CD4-positive, alpha-beta T cell treated with Interleukin-17A for 1 hour (primary cell): Measurements from ENCODE around the gene BBC3.
"Not testable (repeated sequence)": the region's sequence is repeated elsewhere in the genome, so short reads cannot be mapped to it uniquely, and the experiment has no call there.

ENCODE experiments used
- DNase-seq: peaks from one replicate; pipeline ENCODE4 v3.0.0-alpha.2; 2020

BBC3 gene, protein sequence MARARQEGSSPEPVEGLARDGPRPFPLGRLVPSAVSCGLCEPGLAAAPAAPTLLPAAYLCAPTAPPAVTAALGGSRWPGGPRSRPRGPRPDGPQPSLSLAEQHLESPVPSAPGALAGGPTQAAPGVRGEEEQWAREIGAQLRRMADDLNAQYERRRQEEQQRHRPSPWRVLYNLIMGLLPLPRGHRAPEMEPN

DNA sequence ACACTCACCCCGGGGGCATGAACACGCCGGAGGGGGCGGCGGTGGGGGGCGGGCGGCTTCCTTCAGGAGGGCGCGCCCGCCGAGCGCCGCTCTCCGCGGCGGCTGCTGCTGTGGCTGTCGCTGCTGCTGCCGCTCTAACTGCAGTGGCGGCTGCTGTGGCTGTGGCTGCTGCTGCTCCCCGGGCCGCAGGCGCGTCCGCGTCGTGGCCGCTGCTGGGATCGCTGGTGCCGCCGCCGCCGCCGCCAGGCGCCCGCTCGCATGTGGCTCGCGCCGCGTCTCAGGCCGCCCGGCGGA lies at the start of gene BBC3:
TSS of gene BBC3 (minus strand) at position 279 of the 294 bp plus-strand sequence. CDS start 2,768 bp downstream, outside the sequence.
- no peak for DNase-seq

DNA sequence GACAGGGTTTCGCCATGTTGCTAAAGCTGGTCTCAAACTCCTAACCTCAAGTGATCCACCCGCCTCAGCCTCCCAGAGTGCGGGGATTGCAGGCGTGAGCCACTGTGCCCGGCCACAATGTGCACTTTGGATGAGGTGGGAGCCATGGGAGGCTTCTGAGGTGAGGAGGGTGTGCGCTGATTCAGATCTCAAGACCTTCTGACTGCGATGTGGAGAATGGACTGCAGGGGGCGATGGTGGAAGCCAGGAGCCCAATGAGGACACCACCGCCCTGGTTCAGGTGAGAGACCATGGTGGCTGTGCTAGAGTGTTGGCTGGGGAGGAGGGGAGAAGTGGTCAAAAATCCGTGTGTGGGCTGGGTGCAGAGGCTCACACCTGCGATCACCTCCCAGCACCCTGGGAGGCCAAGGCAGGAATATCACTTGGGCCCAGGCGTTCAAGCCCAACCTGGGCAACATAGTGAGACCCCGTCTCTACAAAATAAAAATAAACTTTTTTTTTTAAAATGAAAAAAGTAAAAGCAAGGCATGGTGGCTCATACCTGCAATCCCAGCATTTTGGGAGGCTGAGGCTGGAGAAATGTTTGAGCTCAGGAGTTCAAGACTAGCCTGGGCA lies 49.3 kb upstream of the BBC3 start:
- DNase-seq: peak; percentile 65

DNA sequence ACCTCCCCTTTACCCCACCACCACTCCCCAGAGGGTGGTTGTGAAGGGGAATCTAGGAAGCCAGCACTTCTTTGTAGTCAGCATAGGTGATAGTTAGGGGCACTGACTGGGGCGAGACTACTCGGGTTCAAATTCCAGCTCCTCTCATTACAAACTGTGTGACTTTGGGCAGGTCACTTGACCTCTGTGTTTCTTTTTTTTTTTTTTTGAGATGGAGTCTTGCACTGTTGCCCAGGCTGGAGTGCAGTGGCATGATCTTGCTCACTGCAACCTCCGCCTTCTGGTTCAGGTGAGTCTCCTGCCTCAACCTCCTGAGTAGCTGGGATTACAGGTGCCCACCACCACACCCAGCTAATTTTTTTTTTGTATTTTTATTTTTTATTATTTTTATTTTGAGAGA lies 45.5 kb upstream of the BBC3 start:
- not testable (repeated sequence) for DNase-seq

DNA sequence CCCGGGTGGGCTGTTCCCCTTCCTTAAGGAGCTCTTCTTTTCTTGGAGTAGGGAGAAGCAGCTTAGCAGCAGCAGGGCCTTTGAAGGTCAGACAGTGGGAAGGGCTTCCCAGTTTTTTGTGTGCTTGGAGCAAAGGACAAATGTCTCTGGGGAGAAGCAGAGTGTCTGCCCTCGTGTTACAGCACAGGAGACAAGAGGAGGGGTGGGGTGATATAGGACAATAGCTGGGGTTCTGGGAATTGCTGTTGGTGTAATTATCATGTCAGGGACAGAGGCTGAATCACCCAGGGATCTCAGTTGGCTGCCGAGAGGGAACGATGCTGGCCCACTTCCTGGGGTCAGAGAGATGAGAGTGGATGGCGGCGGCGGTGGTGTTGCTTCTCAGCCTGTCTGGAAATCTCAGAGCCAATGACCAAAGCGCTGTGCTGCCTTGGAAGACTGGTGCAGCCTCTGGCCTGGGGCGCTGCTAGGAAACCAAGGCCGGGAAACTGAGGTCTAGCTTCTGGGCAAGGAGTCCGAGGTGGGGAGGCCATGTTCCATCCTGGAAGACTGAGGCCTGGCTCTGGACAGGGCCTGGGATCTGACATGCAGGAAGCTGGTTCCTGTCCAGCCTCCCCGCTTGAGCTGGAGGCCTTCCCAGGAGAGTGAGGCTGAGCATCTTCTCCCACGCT lies 44.9 kb upstream of the BBC3 start:
- no peak for DNase-seq

DNA sequence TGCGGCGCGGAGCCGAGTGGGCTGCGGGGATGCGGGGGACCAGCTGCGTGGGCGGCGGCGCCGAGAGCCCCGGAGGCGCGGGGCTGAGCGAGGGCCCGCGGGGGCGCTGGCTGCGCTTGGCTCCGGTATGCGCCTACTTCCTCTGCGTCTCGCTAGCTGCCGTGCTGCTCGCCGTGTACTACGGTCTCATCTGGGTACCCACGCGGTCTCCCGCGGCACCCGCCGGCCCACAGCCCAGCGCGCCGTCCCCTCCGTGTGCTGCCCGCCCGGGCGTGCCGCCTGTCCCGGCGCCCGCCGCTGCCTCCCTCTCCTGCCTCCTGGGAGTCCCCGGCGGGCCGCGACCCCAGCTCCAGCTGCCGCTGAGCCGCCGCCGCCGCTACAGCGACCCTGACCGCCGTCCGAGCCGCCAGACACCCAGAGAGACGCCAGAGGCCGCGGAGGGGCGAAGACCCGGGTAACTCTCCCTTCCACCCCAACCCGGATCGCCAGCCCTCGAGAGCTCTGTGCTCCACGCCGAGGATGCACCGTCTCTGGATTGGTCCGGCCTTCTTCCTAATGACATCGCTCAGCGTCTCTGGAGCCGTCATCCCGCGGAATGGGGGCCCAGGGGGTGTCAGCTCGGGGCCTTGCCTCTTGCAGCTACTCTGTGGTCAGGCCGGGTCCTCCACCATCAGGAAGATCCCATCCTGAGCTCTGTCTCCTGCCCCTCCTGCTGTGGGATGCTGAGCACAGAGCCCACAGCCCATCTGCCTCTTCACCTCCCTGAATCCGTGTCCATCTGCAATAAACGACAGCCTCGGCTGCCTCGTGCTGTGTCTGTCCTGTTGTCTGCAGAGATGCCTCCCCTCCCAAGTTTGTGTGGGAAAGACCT lies 44.1 kb upstream of the BBC3 start:
- no peak for DNase-seq

DNA sequence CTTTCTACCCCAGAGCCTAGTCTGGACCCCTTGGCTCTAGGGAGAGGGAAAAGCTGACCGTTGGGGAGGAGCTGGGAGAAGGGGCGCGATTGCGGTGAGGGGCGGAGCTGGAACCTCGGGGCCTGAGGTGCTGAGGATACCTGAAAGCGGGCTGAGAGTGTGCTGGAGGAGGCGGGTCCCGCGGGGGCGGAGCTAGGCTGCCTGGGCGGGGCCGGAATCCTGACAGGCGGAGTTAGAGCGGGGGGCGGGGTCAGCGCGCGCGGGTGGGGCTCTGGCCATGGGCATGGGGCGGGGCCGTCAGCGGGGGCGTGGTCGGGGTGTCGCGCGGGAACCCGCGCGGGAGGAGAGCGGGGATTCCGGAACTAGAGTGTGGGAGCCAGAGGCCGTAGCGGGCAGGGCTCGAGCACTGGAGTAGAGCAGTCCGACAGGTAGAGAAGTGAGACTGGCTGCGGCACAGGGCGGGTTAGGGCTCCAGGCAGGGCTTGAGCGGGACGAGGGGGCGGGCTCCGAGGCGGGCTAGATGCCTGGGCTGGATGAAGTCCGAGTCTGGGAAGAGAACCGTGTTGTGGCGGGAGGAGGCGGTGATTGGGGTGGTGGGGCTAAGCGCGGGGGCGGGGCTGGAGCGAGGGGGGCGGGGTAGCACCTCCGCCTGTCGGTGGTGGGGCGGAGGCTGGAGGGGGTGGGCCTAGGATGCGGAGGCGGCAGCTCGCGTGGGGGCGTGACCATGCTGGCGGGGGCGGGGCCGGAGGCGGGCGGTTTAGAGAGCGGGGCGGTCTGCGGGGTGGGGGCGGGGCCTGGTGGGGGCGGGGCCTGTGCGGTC lies 43.3 kb upstream of the BBC3 start, which contains the start of gene INAFM1:
TSS of gene INAFM1 (plus strand) at position 815 of the 820 bp plus-strand sequence. CDS start 35 bp downstream, outside the sequence.
- peak; percentile 98 for DNase-seq

DNA sequence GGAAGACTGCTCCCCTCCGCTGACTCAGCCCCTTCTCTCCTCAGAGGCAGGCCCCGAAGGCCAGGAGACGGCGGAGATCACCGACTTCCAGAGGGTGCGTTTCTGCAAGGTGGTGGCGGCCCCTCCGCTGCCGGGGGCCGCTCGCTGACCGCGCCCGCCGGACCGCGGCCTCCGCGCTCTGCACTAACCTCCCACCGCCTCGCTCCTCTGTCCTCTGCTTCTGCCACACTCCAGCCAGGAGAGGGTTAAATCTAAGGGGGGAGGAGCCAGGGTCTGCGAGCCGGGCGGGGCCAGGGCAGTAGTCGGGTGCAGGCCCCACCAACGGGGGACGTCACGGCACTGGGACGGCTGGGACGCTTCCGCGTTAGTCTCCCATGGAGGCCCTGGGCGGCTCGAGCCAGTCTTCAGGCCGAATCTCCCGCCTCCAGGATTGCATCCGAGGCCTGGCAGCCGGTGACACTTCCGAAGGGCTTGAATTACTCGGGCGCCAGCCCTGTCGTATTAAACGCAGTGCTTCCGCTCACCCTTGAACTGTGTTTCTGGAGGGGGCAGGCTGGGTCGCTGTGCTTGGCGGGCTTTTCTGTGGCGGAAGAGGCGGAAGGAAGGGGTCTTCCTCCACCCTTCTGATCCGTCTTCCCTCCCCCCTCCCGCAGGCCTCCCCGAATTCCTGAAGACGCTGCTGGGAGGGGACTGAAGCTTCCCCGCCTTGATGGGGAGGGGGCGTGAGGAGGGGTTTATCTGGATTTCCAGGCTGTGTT lies 42.5 kb upstream of the BBC3 start:
- DNase-seq: peak; percentile 93

DNA sequence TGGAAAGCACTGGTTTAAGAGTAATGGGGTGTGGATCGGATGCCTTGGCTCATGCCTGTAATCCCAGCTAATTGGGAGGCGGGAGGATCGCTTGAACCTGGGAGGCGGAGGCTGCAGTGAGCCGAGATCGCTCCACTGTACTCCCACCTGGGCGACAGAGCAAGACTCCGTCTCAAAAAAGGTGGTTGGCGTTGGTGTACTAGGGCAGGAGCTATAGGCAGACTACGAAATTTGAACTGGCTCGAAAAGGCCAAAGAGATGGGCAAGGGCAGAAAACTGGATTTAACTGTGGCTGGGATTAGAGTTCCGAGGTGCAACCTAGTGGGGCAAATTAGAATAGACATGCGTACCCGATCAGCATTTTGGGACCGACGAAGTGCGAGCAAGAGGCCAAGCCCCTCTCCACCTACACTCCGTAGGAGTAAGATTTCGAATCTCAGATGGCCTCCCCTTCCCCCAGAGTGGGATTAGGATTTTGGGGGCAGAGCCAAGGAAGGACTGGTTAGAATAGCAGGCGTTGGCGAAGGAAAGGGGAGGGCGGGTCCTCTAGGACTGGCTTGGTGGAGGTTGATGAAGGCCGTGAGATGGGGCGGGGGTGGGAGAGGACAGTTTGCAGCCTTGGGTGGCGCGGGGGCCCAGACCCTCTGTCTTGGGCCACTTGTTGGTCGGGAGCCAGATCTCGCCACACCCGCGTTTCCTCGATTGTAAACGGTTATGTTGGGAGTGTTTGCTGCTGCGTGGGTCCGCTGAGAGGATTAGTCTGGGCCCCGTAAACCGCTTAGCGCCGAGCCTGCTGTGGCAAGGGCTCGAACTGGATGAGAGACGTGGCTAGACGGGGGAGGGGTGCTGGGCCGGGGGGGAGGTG lies 41.7 kb upstream of the BBC3 start:
- no peak for DNase-seq

DNA sequence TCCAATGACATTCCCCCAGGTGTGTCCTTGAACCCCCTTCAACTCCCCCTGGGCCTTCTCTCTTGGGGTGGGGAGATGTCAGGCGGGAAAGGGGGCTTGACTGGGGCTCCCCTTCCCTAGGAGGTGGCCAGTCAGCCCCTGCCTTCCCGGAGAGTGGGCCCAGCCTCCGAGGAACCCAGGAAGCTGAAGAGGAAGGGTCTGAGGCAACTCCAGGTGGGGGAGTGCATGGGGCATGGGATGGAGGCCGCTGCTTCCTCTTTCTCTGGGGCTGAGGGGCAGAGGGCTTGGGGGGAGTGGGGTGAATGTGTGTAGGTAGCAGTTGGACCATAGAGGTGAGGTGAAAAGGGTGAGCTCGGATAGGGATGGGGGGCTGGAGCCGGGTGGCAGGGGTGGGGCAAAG lies 41.0 kb upstream of the BBC3 start:
- DNase-seq: no peak

DNA sequence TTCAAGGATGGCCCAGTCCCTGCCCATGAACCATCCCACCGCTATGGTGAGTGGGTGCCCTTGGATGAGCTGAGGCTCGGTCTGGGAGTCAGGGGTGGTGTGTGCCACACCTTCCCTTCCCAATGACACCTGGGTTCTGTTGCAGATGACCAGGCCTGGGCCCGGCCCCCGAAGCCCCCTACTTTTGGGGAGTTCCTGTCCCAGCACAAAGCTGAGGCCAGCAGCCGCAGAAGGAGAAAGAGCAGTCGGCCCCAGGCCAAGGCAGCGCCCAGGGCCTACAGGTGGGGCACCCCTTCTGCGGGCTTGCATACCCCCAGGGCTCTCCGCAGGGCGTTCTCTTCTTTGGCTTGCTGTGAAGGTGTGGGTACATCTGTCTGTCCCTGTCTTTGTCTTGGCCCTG lies 39.4 kb upstream of the BBC3 start:
- DNase-seq: no peak

DNA sequence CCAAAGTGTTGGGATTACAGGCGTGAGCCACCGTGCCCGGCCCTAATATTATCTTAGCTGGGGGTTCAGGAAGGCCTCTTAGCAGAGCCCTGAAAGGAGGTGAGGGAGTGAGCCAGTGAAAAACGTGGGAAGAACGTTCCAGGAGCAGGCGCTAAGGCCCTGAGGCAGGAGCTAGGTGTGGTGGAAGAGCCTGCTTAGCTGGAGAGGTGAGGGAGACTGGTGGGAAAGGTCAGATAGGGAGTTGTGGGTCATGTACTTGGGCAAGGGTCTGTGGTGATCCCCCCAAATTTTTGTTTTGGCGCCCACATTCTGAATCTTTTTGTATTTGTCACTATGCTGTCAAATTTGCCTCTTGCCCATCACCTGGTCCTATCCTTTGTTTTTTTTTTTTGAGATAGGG lies 38.6 kb upstream of the BBC3 start:
- no peak for DNase-seq

DNA sequence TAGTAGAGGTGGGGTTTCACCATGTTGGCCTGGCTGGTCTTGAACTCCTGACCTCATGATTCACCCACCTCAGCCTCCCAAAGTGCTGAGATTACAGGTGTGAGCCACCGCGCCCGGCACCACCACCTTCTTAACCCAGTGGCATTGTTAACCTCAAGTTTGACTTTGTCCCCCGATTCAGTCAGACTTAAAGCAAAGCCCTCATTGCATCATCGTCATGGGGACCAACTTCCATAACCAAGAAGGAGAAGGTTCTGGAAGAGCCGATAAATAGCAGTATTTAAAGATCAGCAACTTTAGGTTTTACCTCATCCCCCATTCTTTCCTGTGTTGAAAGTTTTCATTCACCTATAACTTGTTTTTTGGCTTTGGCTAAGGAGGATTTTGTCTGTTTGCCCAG lies 37.0 kb upstream of the BBC3 start:
- no peak for DNase-seq

DNA sequence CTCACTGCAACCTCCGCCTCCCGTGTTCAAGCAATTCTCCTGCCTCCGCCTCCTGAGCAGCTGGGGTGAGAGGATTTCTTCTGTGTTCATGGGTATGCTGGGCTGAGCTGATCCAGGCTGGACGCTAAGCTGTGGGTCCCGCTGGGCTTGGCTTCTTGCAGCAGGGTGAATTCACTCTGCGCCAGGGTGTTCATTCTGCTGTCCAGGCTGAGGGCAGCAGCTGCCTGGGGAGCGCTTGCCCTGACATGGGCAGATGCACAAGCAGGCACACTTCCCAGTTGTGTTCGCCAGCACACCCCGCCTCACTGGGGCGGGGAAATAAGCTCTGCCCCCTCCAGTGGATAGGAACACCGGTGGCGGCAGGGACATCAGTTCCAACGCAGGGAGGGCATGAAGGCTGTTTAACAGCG lies 36.4 kb upstream of the BBC3 start:
- DNase-seq: no peak

DNA sequence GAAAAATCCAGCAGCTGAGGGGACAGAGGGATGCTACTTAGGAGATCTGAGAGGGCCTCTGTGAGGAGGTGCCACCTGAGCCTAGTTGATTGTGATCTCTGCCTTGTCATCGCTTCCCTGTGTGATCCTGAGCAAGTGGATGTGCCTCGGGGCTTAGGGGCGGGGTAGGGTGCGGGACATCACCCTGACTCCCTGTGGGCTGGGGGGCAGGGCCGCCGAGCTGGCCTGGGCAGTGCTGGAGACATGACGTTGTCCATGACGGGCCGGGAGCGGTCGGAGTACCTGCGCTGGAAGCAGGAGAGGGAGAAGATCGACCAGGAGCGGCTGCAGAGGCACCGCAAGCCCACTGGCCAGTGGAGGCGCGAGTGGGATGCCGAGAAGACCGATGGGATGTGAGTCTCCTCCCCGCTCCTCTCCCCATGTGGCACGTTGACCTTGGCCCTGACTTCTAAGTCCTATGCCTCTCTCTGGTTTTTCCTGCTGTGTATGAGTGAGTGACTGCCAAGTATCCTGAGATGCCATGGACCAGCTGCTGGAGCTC lies 35.5 kb upstream of the BBC3 start:
- DNase-seq: no peak

DNA sequence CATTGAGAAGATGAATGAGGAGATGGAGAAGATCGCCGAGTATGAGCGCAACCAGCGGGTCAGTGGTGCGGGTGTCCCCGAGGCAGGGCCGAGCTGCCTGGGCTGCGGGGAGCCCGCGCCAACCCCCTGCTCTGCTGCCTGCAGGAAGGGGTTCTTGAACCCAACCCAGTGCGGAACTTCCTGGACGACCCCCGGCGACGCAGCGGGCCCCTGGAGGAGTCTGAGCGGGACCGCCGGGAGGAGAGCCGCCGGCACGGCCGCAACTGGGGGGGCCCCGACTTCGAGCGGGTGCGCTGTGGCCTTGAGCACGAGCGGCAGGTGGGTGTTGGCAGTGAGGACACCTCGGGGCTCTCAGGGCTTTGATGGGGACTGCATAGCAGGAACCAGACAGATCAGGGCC lies 33.6 kb upstream of the BBC3 start:
- no peak for DNase-seq

DNA sequence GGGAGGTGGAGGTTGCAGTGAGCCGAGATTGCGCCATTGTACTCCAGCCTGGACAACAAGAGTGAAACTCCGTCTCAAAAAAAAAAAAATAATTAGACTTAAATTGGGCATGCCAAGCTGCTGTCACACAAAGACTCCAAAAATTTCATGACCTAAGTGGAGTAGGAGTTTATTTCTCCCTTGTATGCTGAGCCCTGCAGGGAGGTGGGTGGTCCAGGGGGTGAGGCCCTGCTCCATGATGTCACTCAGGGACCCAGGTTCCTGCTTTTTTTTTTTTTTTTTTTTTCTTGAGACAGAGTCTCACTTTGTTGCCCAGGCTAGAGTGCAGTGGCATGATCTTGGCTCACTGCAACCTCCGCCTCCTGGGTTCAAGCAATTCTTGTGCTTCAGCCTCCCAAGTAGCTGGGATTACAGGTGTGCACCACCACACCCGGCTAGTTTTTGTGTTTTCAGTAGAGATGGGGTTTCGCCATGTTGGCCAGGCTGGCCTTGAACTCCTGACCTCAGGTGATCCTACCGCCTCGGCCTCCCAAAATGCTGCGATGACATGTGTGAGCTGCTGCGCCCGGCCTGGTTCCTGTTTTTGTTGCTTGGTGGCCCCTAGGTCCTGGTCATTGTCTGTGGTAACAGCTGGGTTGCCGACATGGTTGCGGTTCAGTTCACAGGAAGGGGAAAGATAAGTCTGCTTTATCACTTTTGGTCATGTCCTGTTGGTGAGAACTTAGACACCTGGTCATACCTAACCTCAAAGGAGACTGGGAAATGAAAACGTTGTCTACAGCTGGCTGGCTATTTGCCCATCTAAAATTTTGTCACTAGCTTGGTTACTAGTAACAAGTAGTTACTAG lies 31.2 kb upstream of the BBC3 start:
- DNase-seq: not testable (repeated sequence)

DNA sequence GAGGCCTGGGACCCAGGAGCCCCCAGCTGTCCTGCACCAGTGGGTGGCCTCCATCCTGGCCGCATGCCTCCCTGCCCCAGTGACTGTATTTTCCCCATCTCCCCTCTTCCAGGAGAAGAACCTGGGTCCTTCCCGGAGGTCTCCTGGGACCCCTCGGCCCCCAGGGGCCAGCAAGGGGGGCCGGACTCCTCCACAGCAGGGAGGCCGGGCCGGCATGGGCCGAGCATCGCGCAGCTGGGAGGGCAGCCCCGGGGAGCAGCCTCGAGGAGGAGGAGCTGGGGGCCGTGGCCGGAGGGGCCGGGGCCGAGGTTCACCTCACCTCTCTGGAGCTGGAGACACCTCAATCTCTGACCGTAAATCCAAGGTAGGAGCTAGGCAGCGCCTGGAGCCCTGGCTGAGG lies 29.5 kb upstream of the BBC3 start:
- no peak for DNase-seq

DNA sequence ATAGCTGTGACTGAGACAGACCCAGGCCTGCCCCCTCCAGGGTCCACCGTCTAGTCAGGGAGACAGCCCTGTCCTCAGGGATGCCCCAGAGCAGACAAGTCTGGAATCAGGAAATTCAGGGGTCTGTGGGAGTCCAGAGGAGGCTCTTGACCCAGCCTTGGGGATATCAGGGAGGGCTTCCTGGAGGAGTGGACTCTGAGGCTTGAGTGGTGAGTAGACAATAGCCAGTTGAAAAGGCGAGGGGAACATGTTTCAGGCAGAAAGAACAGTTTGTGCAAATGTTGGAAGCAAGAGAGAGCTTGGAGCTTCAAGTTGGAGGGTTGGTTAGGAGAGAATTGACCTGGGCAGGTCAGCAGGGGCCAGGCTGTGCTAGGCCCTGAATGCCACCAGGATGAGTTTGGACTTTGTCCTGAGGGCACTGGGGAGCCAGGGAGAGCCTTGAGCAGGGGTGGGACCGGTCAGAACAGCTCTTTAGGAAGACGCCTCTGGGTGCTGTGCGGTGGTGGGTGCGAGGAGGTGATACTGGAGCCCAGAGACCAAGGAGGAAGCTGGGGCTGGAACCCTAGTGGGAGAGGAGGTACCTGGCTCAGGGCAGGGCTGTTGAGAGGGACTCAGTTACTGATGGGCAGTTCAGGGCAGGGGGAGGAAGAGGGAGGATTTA lies 28.0 kb upstream of the BBC3 start:
- DNase-seq: no peak

DNA sequence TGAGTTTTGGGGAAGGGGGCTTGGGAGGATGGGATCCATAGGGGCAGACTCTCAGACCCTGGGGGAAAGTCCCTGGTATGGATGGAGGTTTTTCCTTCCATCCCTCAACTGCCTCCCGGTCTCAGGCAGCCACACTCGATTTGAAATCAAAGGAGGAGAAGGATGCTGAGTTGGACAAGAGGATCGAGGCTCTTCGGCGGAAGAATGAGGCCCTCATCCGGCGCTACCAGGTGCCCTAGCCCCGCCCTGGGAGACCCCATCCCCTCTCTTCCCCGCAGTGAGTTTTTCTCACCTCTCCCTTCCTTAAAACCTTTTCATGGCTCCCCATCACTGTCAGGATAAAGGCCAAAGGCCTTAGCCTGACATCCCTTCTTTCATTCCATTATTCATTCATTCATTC lies 27.4 kb upstream of the BBC3 start:
- DNase-seq: no peak
